NCI-H446 (cell line): ENCODE data around the gene SLC35C1.
"Not testable (repeated sequence)": the region's sequence is repeated elsewhere in the genome, so short reads cannot be mapped to it uniquely, and the experiment has no call there.

ENCODE experiments used
- DNase-seq, 2 experiments: peaks; one replicate each; lab custom pipeline; 2025; lab: John Stamatoyannopoulos, UW

SLC35C1 gene

GRCh38 chr11:45788887-45789286 is 16.1 kb upstream of the SLC35C1 start:
- no peak for DNase-seq

GRCh38 chr11:45791524-45791923 is 13.4 kb upstream of the SLC35C1 start:
- no peak for DNase-seq

- no peak for DNase-seq
Observed at GRCh38 chr11:45794169-45794568, 10.8 kb upstream of the SLC35C1 start.

GRCh38 chr11:45795379-45795778 is 9.6 kb upstream of the SLC35C1 start:
- DNase-seq = no peak

GRCh38 chr11:45796461-45796861 is 8.5 kb upstream of the SLC35C1 start:
- DNase-seq = no peak

GRCh38 chr11:45798793-45799441 is 6.0 kb upstream of the SLC35C1 start:
- DNase-seq = peak in 1 of 2 experiments; percentile 52

- DNase-seq = no peak
Observed at GRCh38 chr11:45799562-45799961, 5.4 kb upstream of the SLC35C1 start.

GRCh38 chr11:45800261-45800660 is 4.7 kb upstream of the SLC35C1 start:
- no peak for DNase-seq

GRCh38 chr11:45801723-45802315 is 3.1 kb upstream of the SLC35C1 start:
- DNase-seq = no peak

GRCh38 chr11:45802531-45803317 is 2.2 kb upstream of the SLC35C1 start:
- no peak for DNase-seq

- DNase-seq = peak in 1 of 2 experiments; percentile 68
Observed at GRCh38 chr11:45803971-45804760, 783 bp upstream of the SLC35C1 start.

GRCh38 chr11:45805305-45806071 is 539 bp downstream of the SLC35C1 start:
- DNase-seq = no peak

- no peak for DNase-seq
Observed at GRCh38 chr11:45806072-45806933, 1.4 kb downstream of the SLC35C1 start.

GRCh38 chr11:45806937-45807791 is 2.2 kb downstream of the SLC35C1 start:
- DNase-seq = no peak

- DNase-seq = no peak
Observed at GRCh38 chr11:45807792-45808238, 2.9 kb downstream of the SLC35C1 start.

GRCh38 chr11:45808427-45808826 is 3.5 kb downstream of the SLC35C1 start:
- not testable (repeated sequence) for DNase-seq

GRCh38 chr11:45809456-45810395 is 4.8 kb downstream of the SLC35C1 start:
- DNase-seq = no peak

GRCh38 chr11:45810431-45811108 is 5.6 kb downstream of the SLC35C1 start:
- no peak for DNase-seq
